IMR-90 (cell line): ENCODE data around the gene ZCCHC24.

Experiments
- CTCF ChIP-seq: conservative IDR thresholded peaks from 2 replicates; pipeline ENCODE4 v1.5.1; 2012; ENCODE audit warnings: mild to moderate bottlenecking, low read depth, low read length, improper control_type of control experiment
- POLR2A ChIP-seq: IDR thresholded peaks from 2 replicates; pipeline ENCODE4 v1.6.1; 2012; ENCODE audit warnings: mild to moderate bottlenecking, low read depth, low read length

GRCh38 chr10:79394664-79395063, 50.8 kb downstream of the ZCCHC24 start:
- TF ChIP-seq POLR2A (no peak), CTCF (no peak)
